Left ventricle myocardium inferior (tissue), 1 donor: ENCODE measurements around the gene RNF40. TPM values are rescaled to one million over a fixed set of nuclear protein-coding genes. Genes with fewer than 3 reads are reported as not detected.

ENCODE experiments used
- DNase-seq: peaks from one replicate; pipeline ENCODE4 v3.0.0-alpha.2; 2020
- H3K27ac ChIP-seq: fragments of 200-600 bp; replicated peaks from 2 replicates; pipeline ENCODE4 v1.8.0; 2021
- H3K27me3 ChIP-seq: fragments of 200-600 bp; 2 replicates; pipeline ENCODE4 v1.8.0; 2021; ENCODE audit warnings: low read depth
- H3K36me3 ChIP-seq: fragments of 200-600 bp; 2 replicates; pipeline ENCODE4 v1.8.0; 2021
- H3K4me1 ChIP-seq: fragments of 200-600 bp; 2 replicates; pipeline ENCODE4 v1.8.0; 2021
- H3K4me3 ChIP-seq: fragments of 200-600 bp; 2 replicates; pipeline ENCODE4 v1.8.0; 2021; ENCODE audit warnings: mild to moderate bottlenecking, moderate library complexity
- H3K9me3 ChIP-seq: fragments of 200-600 bp; replicated peaks from 2 replicates; pipeline ENCODE4 v1.8.0; 2021
- CTCF ChIP-seq: fragments of 200-600 bp; IDR thresholded peaks from 2 replicates; pipeline ENCODE4 v1.8.0; 2021; ENCODE audit warnings: antibody characterized with exemption, mild to moderate bottlenecking, borderline replicate concordance
- intact Hi-C: fragments of 100-400 bp; cut with micrococcal nuclease; formaldehyde crosslinking; loops from one replicate; pipeline ENCODE4 v1.11.0; 2022
- total RNA-seq: library from RNA; stranded (reverse); fragmentation: NEBNext Ultra II Directional; extraction: Animal tissue kit (Norgen Biotek cat#: 25700); gene quantifications from one replicate; pipeline ENCODE4 v1.2.1, GENCODE V29; 2021
- donor health status: DM: no; HTN: yes; CAD: no; lungs with severe emphysema.

Gene RNF40
- total RNA-seq, 1 donor from 2014 or later: 35.6 TPM

DNA sequence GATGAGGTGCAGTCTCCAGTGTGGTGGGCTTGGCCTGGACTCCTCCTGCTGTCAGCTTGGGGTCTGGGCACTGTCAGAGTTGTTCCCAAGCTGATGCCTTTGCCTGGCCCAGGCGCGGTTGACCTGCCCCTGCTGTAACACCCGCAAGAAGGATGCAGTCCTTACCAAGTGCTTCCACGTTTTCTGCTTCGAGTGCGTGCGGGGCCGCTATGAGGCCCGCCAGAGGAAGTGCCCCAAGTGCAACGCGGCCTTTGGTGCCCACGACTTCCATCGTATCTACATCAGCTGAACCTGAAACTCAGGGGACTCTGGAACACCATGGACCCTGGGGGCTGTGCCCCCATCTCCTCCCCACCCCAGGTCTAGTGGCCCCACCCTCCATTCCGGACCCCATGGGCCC lies 11.7 kb downstream of the RNF40 start:
- no peak for DNase-seq
- H3K4me1 ChIP-seq: peaks cover 53% of the 10 kb centered on the region
- H3K36me3 ChIP-seq: peaks cover 57% of the 10 kb centered on the region
- intact Hi-C loops: no loop called here
- H3K27ac ChIP-seq: peak overlapping the region; percentile 97
- no peaks in the 10 kb centered on the region for H3K9me3 ChIP-seq
- H3K27me3 ChIP-seq: no peaks in the 10 kb centered on the region
- H3K4me3 ChIP-seq: no peak overlapping the region
- TF ChIP-seq CTCF: no peak

GRCh38 chr16:30774367-30775130 lies 12.4 kb downstream of the RNF40 start:
- no peaks in the 10 kb centered on the region for H3K9me3 ChIP-seq
- intact Hi-C loops: no loop called here
- DNase-seq: no peak
- peak overlapping the region; percentile 90 for H3K4me3 ChIP-seq
- no peak for TF ChIP-seq CTCF
- peaks cover 50% of the 10 kb centered on the region for H3K36me3 ChIP-seq
- H3K27ac ChIP-seq: peak overlapping the region; percentile 97
- peaks cover 53% of the 10 kb centered on the region for H3K4me1 ChIP-seq
- no peaks in the 10 kb centered on the region for H3K27me3 ChIP-seq

DNA sequence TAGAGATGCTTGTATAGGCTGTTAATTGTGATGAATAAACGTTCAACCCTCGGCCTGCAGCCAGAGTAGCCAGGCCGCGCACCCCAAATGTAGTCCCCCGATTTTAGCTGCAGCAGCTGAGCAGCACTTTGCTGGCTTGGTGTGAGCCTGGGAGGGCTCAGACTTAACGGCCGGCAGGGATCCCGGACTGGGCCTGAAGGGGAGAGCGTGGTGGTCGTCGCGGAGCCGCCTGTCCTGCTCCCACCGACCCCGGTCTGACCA lies 12.9 kb downstream of the RNF40 start:
- H3K4me3 ChIP-seq: peak overlapping the region; percentile 90
- H3K27me3 ChIP-seq: no peaks in the 10 kb centered on the region
- no peak for DNase-seq
- no peaks in the 10 kb centered on the region for H3K9me3 ChIP-seq
- H3K27ac ChIP-seq: peak overlapping the region; percentile 97
- peaks cover 45% of the 10 kb centered on the region for H3K36me3 ChIP-seq
- peaks cover 53% of the 10 kb centered on the region for H3K4me1 ChIP-seq
- no peak for TF ChIP-seq CTCF
- intact Hi-C loops: no loop called here

DNA sequence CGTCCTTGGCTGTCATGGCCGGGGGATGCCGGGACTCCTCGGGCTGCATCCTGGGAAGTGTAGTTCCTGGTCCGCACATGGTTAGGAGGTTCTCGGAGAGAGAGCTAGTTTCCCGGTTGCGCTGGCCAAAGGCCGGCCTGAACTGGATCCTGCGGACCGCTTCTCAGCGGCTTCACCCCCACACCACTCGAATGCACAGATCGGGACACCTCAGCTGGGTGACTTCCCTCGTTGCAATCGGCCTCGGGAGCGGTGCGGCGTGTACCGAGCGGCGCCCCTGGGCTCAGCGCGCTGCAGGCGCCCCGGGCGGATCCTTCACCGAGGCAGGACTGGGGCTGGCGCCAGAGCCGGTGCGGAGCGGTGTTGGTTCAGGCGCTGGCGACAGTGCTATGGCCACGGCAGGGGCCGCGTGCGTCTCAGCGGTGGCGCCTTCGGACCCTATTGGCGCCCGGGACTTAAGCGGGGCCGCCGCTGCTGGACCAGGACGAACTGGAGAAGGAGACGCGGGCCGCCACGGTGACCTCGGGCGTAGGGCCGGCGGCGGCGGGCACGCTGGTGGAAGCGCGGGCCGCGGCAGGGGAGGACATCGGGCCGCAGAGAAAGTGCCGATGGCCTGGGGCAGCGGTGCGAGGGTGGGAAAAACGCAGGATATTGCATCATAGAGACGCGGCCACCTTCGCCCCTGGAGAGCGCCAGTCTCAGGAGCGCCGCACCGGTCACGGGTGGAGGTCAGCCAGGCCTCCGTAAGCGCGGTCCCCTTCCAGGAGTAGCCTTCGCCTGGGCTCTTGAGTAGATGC lies 13.5 kb downstream of the RNF40 start:
- peak; percentile 87 for DNase-seq
- Histone ChIP-seq H3K27me3 (no peaks in the 10 kb centered on the region), H3K9me3 (no peaks in the 10 kb centered on the region), H3K36me3 (peaks cover 40% of the 10 kb centered on the region), H3K4me3 (peak overlapping the region; percentile 90), H3K4me1 (peaks cover 53% of the 10 kb centered on the region), H3K27ac (peak overlapping the region; percentile 97)
- intact Hi-C loops: no loop called here
- TF ChIP-seq CTCF: no peak

DNA sequence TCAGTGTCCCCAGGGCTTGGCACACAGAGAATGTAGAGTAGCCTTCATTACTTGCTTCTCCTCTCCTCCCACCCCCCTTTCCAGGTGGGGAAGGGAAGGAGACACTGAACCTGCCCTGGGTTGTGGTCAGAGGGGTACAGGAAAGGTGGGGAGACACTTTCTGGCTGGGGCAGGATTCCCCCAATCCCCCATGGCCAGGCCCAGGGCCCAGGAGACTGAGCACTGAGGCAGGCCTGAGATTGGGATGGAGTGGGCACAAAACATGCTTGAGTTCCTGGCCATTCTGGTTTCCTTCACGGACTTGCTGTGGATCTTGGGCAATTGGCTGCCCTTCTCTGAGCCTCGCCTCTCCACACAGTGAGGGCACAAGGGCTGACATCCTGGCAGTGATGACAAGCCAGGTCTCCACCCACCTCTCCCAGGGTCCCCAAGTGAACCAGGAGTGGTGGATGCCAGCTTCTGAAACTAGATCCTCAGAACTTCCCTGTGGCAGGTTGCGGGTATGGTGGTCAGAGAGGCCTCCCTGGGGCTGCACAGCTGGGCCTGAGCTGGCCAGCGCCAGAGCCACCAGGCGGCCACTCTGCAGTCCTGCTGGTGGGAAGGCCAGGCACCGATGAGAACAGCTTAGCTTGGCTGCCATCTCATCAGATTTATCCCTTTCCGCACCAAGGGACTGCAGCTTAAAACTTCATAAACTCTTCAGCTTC lies 15.6 kb downstream of the RNF40 start:
- H3K4me1 ChIP-seq: peaks cover 53% of the 10 kb centered on the region
- no peak for DNase-seq

More for the DNA sequence above, 15.6 kb downstream of the RNF40 start:
- peaks cover 33% of the 10 kb centered on the region for H3K36me3 ChIP-seq
- TF ChIP-seq CTCF: no peak
- H3K27me3 ChIP-seq: no peaks in the 10 kb centered on the region
- H3K4me3 ChIP-seq: no peak overlapping the region
- intact Hi-C loops: no loop called here
- no peaks in the 10 kb centered on the region for H3K9me3 ChIP-seq
- peak overlapping the region; percentile 97 for H3K27ac ChIP-seq
